ENCODE data around the gene TMEM109.

TMEM109 gene

DNA sequence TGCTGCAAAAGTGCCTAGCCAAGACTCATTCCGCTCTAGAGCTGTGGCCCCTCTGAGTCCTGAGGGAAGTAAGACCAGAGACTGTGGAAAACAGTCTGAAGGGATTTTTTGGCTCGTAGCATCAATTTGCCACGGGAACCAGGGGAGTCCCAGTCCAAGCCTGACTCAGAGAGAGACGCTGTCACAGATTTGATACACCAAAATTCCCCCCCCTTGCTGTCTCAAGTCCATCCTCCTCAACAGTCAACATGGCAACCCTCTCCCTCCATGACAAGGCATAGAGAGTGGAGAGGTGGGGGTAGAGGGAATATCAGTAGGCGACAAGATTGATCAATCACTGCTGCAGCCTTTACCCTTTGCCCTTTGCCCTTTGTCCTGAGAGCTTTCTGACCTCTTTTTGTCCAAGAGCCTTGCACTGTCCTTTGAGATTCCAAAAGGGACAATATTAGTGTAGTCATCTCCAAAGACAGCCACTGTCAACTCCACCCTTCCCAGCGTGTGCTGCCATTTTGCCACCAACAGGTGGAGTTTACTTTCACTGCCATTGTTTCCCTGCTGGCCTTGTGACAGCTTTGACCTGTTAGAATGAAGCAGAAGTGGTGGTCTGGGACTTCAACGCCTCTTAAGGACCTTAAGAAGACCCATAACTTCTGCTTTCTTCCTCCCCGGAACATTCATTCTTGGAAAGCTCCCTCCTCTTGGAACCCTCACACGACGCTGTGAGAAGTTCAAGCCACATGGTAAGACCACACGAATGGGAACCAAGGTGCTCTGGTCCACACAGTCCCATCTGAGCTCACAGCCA is 30.7 kb downstream of the TMEM109 start:
- DNase-seq: peak; percentile 16

GRCh38 chr11:60945295-60945667 is 31.3 kb downstream of the TMEM109 start:
- no peak for DNase-seq

DNA sequence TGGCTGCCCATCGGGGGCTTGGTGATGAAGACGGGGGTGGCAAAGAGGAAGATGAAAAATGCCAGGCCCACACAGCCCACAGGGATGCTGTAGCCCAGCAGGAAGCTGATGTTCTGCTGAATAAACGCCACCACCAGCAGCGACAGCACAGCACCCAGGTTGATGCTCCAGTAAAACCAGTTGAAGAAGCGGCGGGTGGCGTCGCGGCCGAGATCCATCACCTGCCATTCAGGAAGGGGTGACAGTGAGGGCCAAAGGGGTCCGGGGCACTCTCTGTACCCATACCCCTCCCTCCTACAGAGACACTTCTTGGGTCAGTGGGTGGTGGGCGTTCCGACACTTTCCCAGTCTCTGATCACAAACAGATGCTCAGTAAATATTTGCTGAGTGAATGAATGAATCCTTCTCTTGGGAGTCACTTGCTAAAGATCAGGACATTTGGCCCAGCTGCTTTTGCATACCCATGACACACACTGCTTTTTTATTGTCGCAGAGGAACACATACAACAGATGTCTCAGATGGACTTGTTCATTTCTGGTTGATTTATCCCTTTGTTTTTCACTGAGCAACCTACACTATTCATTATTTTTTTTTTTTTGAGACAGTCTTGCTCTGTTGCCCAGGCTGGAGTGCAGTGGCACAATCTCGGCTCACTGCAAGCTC is 32.8 kb downstream of the TMEM109 start:
- DNase-seq: no peak

DNA sequence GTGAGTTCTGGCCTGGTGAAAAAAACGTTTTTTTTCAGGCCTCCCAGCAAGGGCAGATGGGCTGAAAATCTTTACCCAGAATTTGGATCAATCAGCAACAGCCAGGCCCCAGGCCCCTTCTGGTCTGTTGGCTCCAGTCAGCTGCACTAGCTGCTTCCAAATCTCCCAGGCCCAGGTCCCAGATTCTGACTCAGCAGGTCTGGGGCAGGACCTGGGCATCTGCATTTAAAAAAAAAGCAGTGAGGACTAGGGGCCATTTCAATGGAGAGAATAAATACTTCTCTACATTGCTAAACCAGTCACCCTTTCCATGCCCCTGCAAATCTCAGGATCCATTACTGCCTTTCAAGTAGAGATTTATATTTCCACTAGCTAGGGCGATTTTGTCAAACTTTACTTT is 33.7 kb downstream of the TMEM109 start:
- DNase-seq: no peak

GRCh38 chr11:60948250-60948649 is 34.3 kb downstream of the TMEM109 start:
- no peak for DNase-seq

GRCh38 chr11:60950024-60950423 is 36.1 kb downstream of the TMEM109 start:
- peak; percentile 11 for DNase-seq

- DNase-seq: no peak
Measured at GRCh38 chr11:60950933-60951605, 37.1 kb downstream of the TMEM109 start.

- no peak for DNase-seq
Measured at GRCh38 chr11:60951606-60951903, 37.6 kb downstream of the TMEM109 start.

- no peak for DNase-seq
Measured at GRCh38 chr11:60951904-60952741, 38.2 kb downstream of the TMEM109 start, which contains the start of gene SLC15A3. TSS of gene SLC15A3 (minus strand) at chr11:60952176. CDS start at chr11:60951551, 625 bp downstream.

- DNase-seq: no peak
Measured at GRCh38 chr11:60952742-60953170, 38.8 kb downstream of the TMEM109 start.

- no peak for DNase-seq
Measured at GRCh38 chr11:60953781-60954180, 39.8 kb downstream of the TMEM109 start.

DNA sequence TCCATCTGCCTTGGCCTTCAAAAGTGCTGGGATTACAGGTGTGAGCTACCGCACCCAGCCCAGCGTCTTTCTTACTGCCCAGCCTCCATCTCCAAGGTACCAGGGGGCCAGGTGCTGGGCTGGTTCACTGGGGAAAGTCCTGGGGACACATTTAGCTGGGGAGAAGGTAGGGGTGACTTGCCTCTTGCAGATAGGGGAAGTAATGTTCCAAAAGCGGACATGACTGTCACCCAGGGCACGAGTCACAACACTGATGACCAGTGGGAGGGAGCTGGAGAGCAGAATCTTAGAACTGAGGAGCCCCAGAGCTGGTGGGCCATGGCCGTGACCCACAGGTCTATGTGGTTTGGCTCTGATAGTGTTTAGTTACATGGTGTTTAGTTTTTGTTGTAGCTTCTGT is 40.5 kb downstream of the TMEM109 start:
- DNase-seq: no peak

DNA sequence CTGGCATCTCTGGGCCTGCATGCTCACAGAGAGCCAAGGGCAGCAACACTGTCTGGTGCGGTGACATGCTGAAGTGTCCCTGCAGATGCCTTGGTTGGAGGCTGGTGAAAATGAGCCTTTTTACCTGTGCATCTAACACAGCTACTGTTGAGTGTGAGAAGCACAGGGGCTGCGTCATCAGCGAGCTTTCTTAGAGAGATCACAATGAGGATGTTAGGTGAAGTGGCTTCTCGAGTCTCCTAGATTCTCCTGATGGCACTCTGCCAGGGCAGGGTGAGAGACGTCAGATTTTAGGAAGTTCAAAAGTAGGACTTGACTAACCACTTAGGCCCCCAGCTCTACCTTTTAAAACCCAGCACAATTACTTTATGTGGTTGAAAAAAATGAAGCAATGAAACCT is 41.6 kb downstream of the TMEM109 start:
- DNase-seq: no peak

GRCh38 chr11:60957188-60957587 is 43.2 kb downstream of the TMEM109 start:
- no peak for DNase-seq

- DNase-seq: no peak
Measured at GRCh38 chr11:60959431-60959830, 45.5 kb downstream of the TMEM109 start.

- DNase-seq: no peak
Measured at GRCh38 chr11:60960405-60960804, 46.4 kb downstream of the TMEM109 start.

DNA sequence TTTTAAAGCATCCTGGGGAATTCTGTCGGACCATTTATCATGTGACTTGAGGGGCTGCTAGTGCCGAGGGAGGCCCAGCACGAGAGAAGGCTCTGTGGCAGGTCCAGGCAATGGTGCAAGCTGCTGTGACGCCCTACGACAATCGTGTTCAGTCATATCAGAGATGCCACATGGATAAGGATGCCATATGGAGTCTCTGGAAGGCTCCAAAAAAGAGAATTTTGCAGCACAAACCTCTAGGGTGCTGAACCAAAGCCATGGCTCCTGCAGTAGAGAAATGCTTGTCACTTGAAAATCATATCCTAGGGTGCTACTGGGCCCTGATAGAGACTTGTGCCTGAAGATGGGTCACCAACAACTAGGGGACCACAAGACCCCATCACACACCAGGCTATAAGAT is 50.8 kb downstream of the TMEM109 start:
- DNase-seq: no peak

- DNase-seq: no peak
Measured at GRCh38 chr11:60966890-60967289, 52.9 kb downstream of the TMEM109 start.

DNA sequence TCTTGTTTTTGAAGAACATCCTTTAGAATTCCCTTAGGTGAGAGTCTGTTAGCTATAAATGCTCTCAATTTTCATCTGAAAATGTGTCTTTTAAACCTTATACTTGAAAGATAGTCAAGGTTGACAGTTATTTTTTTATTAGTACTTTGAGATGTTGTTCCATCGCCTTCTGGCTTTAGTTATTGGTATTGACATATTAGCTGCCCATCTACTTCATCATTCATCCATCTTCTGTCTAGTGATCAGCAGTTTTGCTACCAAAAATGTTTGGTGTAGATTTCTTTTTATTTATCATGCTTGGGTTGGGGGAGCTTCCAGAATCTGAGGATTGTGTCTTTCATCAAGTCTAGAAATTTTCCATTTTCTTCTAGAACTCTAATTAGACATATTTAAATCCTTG is 54.3 kb downstream of the TMEM109 start:
- no peak for DNase-seq

GRCh38 chr11:60970369-60970774 is 56.4 kb downstream of the TMEM109 start:
- DNase-seq: peak; percentile 44

DNA sequence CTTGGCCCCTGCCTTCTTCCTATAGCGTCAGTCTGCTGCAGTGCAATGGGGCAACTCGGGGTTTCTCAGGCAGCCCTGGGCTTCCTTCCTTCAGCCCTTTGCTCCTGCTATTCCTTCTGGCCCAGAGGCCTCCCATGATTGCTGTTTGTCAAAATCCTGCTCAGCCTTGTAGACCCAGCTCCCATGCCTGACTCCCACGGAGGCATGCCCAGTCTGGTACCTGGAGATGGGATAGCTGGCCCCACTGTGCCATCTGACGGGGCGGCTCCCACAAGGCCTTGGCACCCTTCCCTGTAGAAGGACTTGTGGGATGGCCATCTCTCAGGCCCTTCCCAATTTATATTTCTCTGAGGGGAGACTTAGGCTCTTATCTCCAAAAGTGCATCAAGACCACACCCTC is 56.9 kb downstream of the TMEM109 start:
- no peak for DNase-seq

DNA sequence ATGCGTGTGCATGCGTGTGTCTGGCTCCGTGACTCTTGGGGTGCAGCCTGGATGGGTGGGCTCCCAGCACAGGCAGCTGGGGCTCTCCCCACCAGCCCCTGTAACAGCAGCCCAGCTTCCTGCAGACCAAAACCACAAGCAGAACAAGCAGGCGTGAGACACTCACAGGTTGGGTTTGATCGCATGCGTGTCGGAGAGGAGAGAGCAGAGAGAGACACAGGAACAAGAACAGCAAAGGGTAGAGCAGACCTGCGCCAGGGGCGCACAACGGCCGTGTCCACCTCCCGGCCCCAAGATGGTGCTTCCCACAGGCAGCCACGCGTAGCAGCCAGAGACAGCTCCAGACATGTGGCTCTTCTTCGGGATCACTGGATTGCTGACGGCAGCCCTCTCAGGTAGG is 57.6 kb downstream of the TMEM109 start, which contains the start of gene CD6:
CD6 (plus strand) TSS at position 161 of the 400 bp plus-strand sequence; CDS start at position 347, 186 bp downstream.
- DNase-seq: no peak

Data from NCI-H82 (cell line).